Astrocyte of the cerebellum (primary cell): ENCODE results near the gene RCE1.

Source experiments
- DNase-seq: peaks from one replicate; pipeline ENCODE4 v3.0.0-alpha.2; 2011; ENCODE audit warnings: low read depth
- H3K4me3 ChIP-seq: 2 replicates; pipeline ENCODE4 v1.5.1; 2011; ENCODE audit warnings: mild to moderate bottlenecking, low read depth, low read length, moderate library complexity
- in situ Hi-C: cut with HindIII; loops from 2 replicates; pipeline ENCODE4 v1.10.0; 2017; ENCODE audit warnings: low sequenced_read_pairs
- TF ChIP-seq, protein P1 (sequence below): IDR thresholded peaks from 2 replicates; pipeline ENCODE4 v1.5.1; 2012; ENCODE audit warnings: low read length, low read depth, moderate library complexity, mild to moderate bottlenecking; ENCODE audit errors: missing control alignments

The RCE1 gene

DNA sequence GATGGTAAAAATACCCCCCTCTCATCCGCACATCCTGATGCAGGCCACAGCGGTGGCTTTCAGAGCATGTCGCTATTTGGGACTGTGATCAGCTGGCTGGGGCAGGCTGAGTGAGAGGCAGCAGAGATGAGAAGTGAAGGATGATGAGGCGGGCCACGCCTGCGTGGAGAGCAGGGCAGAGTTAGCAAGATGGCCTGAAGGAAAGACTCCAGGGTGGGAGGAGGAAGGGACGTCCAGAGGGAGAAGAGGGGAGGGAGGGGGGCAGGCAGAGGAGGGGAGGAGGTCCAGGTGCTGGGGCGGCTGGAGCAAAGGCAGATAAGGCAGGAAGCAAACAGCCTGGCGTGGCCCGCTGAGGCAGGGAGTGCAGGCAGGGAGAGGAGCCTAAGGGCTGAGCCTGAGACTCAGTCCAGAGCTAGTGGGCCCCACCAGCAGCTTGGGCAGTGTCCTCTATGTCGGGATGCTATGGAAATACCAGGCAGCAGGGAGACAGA is 42.8 kb downstream of the RCE1 start:
- in situ Hi-C loops, result loop anchor here (10.0 kb wide), 1 partner anchor 181 kb away; no protein-coding TSS in a partner anchor
- TF ChIP-seq, protein P1, sequence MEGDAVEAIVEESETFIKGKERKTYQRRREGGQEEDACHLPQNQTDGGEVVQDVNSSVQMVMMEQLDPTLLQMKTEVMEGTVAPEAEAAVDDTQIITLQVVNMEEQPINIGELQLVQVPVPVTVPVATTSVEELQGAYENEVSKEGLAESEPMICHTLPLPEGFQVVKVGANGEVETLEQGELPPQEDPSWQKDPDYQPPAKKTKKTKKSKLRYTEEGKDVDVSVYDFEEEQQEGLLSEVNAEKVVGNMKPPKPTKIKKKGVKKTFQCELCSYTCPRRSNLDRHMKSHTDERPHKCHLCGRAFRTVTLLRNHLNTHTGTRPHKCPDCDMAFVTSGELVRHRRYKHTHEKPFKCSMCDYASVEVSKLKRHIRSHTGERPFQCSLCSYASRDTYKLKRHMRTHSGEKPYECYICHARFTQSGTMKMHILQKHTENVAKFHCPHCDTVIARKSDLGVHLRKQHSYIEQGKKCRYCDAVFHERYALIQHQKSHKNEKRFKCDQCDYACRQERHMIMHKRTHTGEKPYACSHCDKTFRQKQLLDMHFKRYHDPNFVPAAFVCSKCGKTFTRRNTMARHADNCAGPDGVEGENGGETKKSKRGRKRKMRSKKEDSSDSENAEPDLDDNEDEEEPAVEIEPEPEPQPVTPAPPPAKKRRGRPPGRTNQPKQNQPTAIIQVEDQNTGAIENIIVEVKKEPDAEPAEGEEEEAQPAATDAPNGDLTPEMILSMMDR, result no peak
- no peak overlapping the region for H3K4me3 ChIP-seq
- DNase-seq, result no peak

- DNase-seq, result peak; percentile 70
- no peak overlapping the region for H3K4me3 ChIP-seq
- TF ChIP-seq, protein P1, result no peak
- in situ Hi-C loops, result loop anchor here (10.0 kb wide), 1 partner anchor 182 kb away; no protein-coding TSS in a partner anchor
These were observed 43.5 kb downstream of the RCE1 start for GRCh38 chr11:66886671-66887221.

DNA sequence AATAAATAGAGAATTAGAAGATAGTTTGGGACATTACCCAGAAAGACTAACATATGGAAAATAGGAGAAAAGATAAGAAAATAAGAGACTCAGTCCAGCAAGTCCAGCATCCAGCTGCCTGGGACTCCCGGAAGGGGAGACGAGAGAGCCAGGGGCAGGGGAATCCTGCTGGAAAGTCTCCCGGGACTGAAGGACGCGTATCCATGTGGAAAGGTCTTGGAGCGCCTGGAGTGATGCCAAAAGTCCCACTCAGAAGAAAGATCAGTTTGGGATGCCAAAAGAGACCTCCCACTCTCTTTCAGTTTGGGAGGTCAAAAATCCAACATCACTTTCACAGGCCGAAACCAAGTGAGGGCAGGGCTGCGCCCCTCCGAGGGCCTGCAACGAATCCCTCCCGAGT is 44.3 kb downstream of the RCE1 start:
- in situ Hi-C loops, result loop anchor here (10.0 kb wide), 1 partner anchor 183 kb away; no protein-coding TSS in a partner anchor
- no peak overlapping the region for H3K4me3 ChIP-seq
- no peak for DNase-seq
- TF ChIP-seq, protein P1, result no peak

GRCh38 chr11:66888282-66888681 is 45.0 kb downstream of the RCE1 start:
- H3K4me3 ChIP-seq, result no peak overlapping the region
- DNase-seq, result no peak
- in situ Hi-C loops, result loop anchor here (10.0 kb wide), 1 partner anchor 183 kb away; no protein-coding TSS in a partner anchor
- TF ChIP-seq, protein P1, result no peak

GRCh38 chr11:66889960-66890359 is 46.7 kb downstream of the RCE1 start:
- H3K4me3 ChIP-seq, result no peak overlapping the region
- DNase-seq, result no peak
- TF ChIP-seq, protein P1, result no peak
- in situ Hi-C loops, result loop anchor here (10.0 kb wide), 1 partner anchor 185 kb away; no protein-coding TSS in a partner anchor

DNA sequence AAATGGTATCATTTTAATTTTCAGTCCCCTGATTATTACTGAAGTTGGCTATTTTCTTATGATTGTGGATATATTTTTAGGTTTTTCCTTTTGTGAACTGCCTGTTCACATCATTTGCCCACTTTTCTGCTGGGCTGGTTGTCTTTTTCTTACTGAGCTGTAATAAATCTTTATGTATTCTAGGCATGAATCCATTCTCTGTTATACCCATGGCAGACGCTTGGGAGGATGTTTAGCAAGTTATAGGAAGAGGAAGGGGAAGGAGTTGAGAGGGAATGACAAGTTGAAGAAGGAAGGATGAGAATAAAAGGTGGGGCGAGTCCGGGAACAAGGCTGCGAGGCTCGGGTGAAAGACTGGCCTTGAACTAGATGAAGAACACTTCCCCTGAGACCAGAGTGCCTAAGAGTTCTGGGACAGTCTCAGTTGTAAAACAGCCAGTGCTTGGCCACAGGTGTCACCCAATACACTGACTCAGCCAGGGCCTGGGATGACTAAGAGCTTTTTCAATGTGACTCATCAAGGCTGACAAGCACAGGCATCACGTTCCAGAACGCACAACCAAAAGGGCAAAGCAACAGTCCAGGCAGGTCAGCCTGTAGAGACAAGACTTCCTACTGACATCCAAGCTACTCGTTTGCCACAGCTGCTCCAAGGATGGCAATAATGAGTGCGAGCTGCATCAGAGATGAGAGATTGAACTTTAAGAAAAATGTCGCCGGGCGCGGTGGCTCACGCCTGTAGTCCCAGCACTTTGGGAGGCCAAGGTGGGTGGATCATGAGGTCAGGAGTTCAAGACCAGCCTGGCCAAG is 48.8 kb downstream of the RCE1 start:
- no peak overlapping the region for H3K4me3 ChIP-seq
- DNase-seq, result peak; percentile 62
- TF ChIP-seq, protein P1, result no peak
- in situ Hi-C loops, result no loop called here
